GM06990 (cell line): ENCODE data around the gene RMND5A.

Source experiments
- DNase-seq: peaks from one replicate; pipeline ENCODE4 v3.0.0-alpha.2; 2011; ENCODE audit not compliant: insufficient read length; ENCODE audit errors: extremely low read depth
- H3K27me3 ChIP-seq: replicated peaks from 2 replicates; pipeline ENCODE4 v1.6.0; 2011; ENCODE audit warnings: low read length; ENCODE audit not compliant: control insufficient read depth, insufficient read depth
- H3K36me3 ChIP-seq: 2 replicates; pipeline ENCODE4 v1.5.1; 2011; ENCODE audit warnings: low read length; ENCODE audit not compliant: control insufficient read depth, insufficient read depth
- H3K4me3 ChIP-seq: replicated peaks from 2 replicates; pipeline ENCODE4 v1.5.1; 2011; ENCODE audit warnings: low read depth, mild to moderate bottlenecking, control low read depth, low read length
- TF ChIP-seq, protein P1 (sequence below): IDR thresholded peaks from 2 replicates; pipeline ENCODE4 v1.5.1; 2011; ENCODE audit warnings: low read length, control low read depth, mild to moderate bottlenecking, inconsistent platforms; ENCODE audit not compliant: insufficient read depth, poor library complexity, severe bottlenecking

Gene RMND5A

DNA sequence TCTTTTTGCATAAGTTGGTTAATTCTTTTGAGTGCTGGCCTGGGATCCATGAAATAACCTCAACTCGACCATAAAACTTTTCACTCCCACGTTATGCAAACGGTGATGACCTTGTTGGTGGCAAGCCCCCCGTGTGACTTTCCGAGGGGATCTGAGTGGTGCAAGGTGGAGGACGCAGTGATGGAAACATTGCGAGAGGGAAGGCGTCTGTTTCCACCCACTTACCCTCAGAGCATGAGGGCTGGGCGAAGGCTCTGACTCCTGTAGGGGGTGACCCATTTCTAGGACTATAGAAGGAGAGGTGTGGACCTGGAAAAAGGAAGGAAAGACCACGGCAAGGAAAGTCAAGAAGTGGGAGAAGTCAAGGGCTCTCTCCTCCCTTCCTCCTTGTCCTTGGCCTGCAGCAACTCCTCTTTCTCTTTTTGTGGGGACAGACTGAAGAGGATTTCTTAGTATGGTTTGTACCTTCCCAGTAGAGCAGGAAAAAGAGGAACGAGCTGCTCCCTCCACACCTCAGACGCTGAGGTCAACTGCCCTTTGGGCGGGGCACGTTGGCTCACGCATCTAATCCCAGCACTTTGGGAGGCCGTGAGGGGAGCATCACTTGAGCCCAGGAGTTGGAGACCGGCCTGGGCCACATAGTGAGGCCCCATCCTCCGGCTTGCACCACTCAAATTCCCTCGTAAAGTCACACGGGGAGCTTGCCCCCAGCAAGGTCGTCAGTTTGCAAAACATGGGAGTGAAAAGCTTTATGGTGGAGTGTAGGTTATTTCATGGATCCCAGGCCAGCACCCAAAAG is 86.2 kb downstream of the RMND5A start:
- no peak overlapping the region for H3K4me3 ChIP-seq

DNA sequence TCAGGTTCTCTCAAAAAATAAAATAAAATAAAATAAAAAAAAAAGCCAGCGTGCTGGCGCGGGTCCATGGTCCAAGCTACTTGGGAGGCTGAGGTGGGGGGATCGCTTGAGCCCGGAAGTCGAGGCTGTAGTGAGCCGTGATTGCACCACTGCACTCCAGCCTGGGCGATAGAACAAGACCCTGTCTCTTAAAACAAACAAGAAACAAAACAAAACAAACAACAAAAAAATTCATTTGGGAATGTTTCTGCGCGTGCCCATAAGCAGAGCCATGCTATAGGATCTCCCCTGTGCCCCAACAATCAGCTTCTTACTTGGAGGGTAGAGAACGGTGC is 87.0 kb downstream of the RMND5A start:
- H3K36me3 ChIP-seq, result no peaks in the 10 kb centered on the region
- no peaks in the 10 kb centered on the region; the same call in 1 of the 2 replicates for H3K27me3 ChIP-seq
- H3K4me3 ChIP-seq, result peak overlapping the region; percentile 52
- DNase-seq, result no peak
- TF ChIP-seq, protein P1, sequence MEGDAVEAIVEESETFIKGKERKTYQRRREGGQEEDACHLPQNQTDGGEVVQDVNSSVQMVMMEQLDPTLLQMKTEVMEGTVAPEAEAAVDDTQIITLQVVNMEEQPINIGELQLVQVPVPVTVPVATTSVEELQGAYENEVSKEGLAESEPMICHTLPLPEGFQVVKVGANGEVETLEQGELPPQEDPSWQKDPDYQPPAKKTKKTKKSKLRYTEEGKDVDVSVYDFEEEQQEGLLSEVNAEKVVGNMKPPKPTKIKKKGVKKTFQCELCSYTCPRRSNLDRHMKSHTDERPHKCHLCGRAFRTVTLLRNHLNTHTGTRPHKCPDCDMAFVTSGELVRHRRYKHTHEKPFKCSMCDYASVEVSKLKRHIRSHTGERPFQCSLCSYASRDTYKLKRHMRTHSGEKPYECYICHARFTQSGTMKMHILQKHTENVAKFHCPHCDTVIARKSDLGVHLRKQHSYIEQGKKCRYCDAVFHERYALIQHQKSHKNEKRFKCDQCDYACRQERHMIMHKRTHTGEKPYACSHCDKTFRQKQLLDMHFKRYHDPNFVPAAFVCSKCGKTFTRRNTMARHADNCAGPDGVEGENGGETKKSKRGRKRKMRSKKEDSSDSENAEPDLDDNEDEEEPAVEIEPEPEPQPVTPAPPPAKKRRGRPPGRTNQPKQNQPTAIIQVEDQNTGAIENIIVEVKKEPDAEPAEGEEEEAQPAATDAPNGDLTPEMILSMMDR, result no peak

More for the DNA sequence above, 86.2 kb downstream of the RMND5A start:
- no peaks in the 10 kb centered on the region for H3K36me3 ChIP-seq
- no peak for DNase-seq
- TF ChIP-seq, protein P1, result no peak
- no peaks in the 10 kb centered on the region; the same call in 1 of the 2 replicates for H3K27me3 ChIP-seq

DNA sequence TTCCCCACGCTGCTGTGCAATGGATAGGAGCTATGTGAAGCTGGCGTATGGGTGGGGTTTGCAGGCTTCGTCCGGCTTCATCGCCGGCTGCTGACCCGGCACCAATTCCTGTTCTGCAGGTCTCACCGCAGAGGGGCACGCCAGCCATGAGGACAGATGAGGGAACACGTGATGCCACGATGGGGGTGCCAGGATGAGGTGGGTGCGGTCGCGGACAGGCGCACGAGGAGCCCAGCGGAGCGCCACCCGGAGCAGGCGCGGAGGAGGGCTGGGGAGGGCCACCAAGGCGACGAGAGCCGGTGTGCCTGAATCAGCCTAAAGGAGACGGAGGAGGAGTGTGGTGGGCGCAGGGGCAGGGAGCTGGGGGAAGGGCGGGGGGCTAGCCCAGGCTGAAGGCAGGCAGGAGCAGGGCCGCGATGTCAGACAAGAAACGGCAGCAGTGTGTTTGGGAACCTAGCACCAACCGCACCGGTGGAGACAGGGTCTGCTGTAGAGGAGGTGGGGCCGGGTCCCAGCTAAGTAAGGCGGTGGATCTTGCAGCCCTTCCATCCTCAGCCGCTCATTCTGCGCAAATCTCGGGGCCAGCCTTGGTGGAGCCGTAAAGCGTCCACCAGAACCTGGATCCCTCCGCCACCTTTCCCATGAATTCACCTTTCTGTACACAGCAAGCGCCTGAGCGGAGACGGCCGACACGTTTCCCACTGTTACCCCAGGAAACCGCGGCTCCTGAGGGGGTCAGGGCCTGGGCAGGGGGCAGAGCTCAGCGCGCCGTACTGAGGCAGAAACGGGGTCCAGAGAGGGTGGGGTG is 87.6 kb downstream of the RMND5A start:
- peak; percentile 23 for DNase-seq
- H3K4me3 ChIP-seq, result peak overlapping the region; percentile 52
- no peaks in the 10 kb centered on the region; the same call in 1 of the 2 replicates for H3K27me3 ChIP-seq
- TF ChIP-seq, protein P1, result peak; percentile 19
- no peaks in the 10 kb centered on the region for H3K36me3 ChIP-seq

DNA sequence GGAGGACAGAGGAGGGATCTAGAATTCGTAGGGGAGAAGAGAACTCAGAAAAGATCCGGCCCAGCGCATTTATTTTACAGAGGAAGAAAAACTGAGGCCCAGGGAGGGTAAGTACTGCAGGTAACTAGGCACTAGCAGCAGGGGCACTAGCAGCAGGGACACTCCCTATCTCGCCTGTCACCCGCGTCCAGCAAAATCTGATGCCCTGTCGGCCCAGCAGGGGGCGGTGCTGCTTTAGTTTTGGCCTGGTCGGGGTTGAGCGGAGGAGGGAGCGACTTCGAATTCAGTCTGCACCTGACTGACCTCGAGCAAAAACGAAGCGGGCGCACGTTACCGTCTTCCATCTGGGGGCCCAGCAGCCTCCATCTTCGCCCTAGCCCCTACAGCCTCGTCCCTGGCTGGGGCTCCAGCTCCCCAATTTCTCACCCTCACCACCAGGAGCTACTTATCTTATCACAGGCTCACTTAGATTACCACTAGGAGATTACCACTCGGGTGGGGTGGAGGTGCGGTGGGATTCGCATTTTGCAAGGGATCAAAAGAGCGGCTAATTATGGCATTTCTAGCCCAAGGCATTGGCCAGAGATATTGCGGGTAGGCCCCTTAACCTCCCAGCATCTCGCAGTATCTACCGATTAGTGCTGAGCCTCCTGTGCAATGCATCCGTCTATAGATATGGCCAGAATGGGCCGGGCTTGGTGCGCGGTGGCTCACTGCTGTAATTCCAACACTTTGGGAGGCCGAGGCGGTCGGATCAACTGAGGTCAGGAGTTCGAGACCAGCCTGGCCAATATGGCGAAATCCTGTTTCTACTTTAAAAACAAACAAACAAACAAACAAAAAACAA is 88.4 kb downstream of the RMND5A start:
- DNase-seq, result peak; percentile 82
- TF ChIP-seq, protein P1, result peak; percentile 95
- Histone ChIP-seq H3K4me3 (peak overlapping the region; percentile 52), H3K36me3 (no peaks in the 10 kb centered on the region), H3K27me3 (no peaks in the 10 kb centered on the region; the same call in 1 of the 2 replicates)

DNA sequence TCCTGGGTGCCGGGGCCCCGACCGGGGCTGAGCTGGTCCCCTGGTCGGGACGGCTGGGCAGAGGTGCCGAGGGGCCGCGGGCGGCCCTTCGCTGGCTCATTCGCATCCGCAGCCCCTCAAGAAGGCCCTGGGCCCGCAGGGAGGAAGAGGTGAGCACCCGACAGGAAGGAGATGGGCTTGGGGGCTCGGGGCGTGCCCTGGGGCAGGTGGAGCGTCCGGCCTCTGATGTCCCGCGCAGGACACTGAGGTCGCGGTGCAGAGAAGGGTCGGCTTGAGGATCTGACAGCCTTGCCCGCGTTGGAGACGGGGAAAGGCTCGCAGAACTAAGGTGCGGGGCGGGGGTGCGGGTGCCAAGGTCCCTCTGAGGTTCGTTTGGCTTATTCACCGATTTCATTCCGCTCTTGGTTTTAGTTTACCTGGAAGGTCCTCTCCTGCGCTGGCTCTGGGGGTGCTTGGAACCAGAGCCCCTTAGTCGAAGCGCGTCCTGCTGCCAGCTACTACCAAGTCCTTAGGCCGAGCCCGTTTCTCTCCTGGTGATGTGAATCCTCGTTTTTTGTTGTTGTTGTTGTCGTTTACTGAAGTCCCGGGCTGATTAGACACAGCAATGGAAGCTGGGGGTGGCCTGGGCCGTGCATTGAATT is 89.5 kb downstream of the RMND5A start:
- Histone ChIP-seq H3K27me3 (no peaks in the 10 kb centered on the region; the same call in 1 of the 2 replicates), H3K36me3 (no peaks in the 10 kb centered on the region), H3K4me3 (no peak overlapping the region)
- no peak for DNase-seq
- TF ChIP-seq, protein P1, result no peak
